COR-L47 (cell line): ENCODE measurements around the gene CMIP.
"Not testable (repeated sequence)": the region's sequence is repeated elsewhere in the genome, so short reads cannot be mapped to it uniquely, and the experiment has no call there.

Experiments
- DNase-seq: peaks from one replicate; lab custom pipeline; 2025; lab: John Stamatoyannopoulos, UW

CMIP gene

GRCh38 chr16:81719993-81720392 lies 275.4 kb downstream of the CMIP start:
- no peak for DNase-seq

GRCh38 chr16:81720973-81721906 lies 276.6 kb downstream of the CMIP start:
- DNase-seq: no peak

- peak; percentile 84 for DNase-seq
These were observed 278.6 kb downstream of the CMIP start for GRCh38 chr16:81723098-81723723.

- DNase-seq: no peak
These were observed 283.8 kb downstream of the CMIP start for GRCh38 chr16:81728435-81728834.

GRCh38 chr16:81729451-81729850 lies 284.8 kb downstream of the CMIP start:
- DNase-seq: no peak

GRCh38 chr16:81730090-81731051 lies 285.8 kb downstream of the CMIP start:
- DNase-seq: peak; percentile 99

GRCh38 chr16:81731649-81732048 lies 287.0 kb downstream of the CMIP start:
- DNase-seq: no peak

- no peak for DNase-seq
These were observed 288.1 kb downstream of the CMIP start for GRCh38 chr16:81732699-81733098.

- no peak for DNase-seq
These were observed 288.7 kb downstream of the CMIP start for GRCh38 chr16:81733295-81733694.

- DNase-seq: no peak
These were observed 290.2 kb downstream of the CMIP start for GRCh38 chr16:81734632-81735434.

GRCh38 chr16:81737885-81738536 lies 293.4 kb downstream of the CMIP start:
- DNase-seq: peak; percentile 93

GRCh38 chr16:81738783-81739496 lies 294.3 kb downstream of the CMIP start:
- no peak for DNase-seq

GRCh38 chr16:81739503-81739902 lies 294.9 kb downstream of the CMIP start:
- no peak for DNase-seq

- no peak for DNase-seq
These were observed 295.6 kb downstream of the CMIP start for GRCh38 chr16:81740169-81740568.

- not testable (repeated sequence) for DNase-seq
These were observed 296.8 kb downstream of the CMIP start for GRCh38 chr16:81741430-81741770.

GRCh38 chr16:81744385-81744784 lies 299.8 kb downstream of the CMIP start:
- no peak for DNase-seq

GRCh38 chr16:81744911-81745310 lies 300.3 kb downstream of the CMIP start:
- DNase-seq: no peak

- DNase-seq: no peak
These were observed 301.3 kb downstream of the CMIP start for GRCh38 chr16:81745704-81746558.

- DNase-seq: no peak
These were observed 302.0 kb downstream of the CMIP start for GRCh38 chr16:81746566-81746965.
